GM06990 (cell line): ENCODE results near the gene SYPL1.
"Not testable (repeated sequence)": the region's sequence is repeated elsewhere in the genome, so short reads cannot be mapped to it uniquely, and the experiment has no call there.

ENCODE experiments used
- DNase-seq: peaks from one replicate; pipeline ENCODE4 v3.0.0-alpha.2; 2011; ENCODE audit not compliant: insufficient read length; ENCODE audit errors: extremely low read depth
- H3K27me3 ChIP-seq: replicated peaks from 2 replicates; pipeline ENCODE4 v1.6.0; 2011; ENCODE audit warnings: low read length; ENCODE audit not compliant: control insufficient read depth, insufficient read depth
- H3K36me3 ChIP-seq: 2 replicates; pipeline ENCODE4 v1.5.1; 2011; ENCODE audit warnings: low read length; ENCODE audit not compliant: control insufficient read depth, insufficient read depth
- H3K4me3 ChIP-seq: replicated peaks from 2 replicates; pipeline ENCODE4 v1.5.1; 2011; ENCODE audit warnings: low read depth, mild to moderate bottlenecking, control low read depth, low read length
- CTCF ChIP-seq: IDR thresholded peaks from 2 replicates; pipeline ENCODE4 v1.5.1; 2011; ENCODE audit warnings: low read length, control low read depth, mild to moderate bottlenecking, inconsistent platforms; ENCODE audit not compliant: insufficient read depth, poor library complexity, severe bottlenecking

SYPL1 gene

GRCh38 chr7:106143711-106144337, 31.7 kb upstream of the SYPL1 start:
- no peak overlapping the region for H3K4me3 ChIP-seq
- TF ChIP-seq CTCF, result no peak
- H3K36me3 ChIP-seq, result no peaks in the 10 kb centered on the region
- no peak for DNase-seq
- H3K27me3 ChIP-seq, result peaks cover 1% of the 10 kb centered on the region; the same call in 1 of the 2 replicates

DNA sequence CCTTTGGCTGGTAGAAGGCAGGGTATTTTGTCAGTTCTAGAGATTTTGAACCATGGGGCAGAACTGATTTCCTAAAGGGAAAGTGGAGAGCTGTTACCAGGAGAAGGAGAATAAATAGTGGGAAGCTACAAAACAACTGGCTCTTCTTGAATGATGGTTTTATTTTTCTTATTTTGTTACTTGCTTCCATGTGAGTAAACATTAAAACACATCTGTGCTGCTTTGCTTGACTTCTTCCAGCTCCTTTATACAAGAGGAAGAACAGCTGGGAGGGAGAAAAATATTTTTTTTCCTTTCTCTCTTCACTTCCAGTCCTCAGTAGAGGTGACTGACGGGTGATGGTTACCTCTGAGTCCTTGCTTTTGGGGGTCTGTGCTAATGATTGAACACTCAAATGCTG, 30.0 kb upstream of the SYPL1 start:
- H3K4me3 ChIP-seq, result no peak overlapping the region
- TF ChIP-seq CTCF, result no peak
- H3K27me3 ChIP-seq, result peaks cover 1% of the 10 kb centered on the region; the same call in 1 of the 2 replicates
- DNase-seq, result no peak
- H3K36me3 ChIP-seq, result no peaks in the 10 kb centered on the region

DNA sequence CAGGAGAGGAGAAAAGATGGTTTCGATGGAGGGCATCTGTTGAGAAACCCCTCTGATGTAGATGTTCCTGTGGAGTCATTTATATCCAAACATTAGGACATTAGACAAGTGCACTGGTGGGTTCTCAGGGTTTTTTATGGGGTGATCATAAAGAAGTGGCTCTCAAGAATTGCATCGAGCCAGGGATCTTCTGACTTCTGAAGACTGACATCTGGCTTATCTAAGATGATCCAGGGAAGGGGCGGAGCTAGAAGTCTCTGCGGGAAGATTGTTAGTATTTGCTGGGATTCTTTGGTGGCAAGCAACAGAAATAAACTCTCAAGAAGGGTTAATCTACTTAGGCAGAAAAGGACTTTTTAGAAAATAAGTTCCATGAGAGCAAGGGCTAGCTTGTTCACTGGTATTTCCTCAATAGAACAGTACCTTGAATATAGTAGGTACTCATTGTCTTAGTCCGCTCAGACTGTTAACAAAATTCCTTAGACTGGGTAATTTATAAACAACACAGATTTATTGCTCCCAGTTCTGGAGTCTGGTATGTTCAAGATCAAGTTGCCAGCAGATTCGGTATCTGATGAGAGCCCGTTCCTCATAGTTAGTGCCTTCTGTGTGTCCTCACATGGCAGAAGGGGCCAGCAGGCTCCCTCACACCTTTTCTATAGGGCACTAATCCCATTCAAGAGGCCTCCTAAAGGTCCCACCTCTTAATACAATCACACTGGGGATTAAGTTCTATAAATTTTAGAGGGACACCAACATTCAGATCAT, 28.5 kb upstream of the SYPL1 start:
- no peaks in the 10 kb centered on the region for H3K36me3 ChIP-seq
- H3K4me3 ChIP-seq, result no peak overlapping the region
- TF ChIP-seq CTCF, result no peak
- H3K27me3 ChIP-seq, result peaks cover 1% of the 10 kb centered on the region; the same call in 1 of the 2 replicates
- DNase-seq, result no peak

- DNase-seq, result no peak
- no peaks in the 10 kb centered on the region for H3K36me3 ChIP-seq
- H3K27me3 ChIP-seq, result peaks cover 1% of the 10 kb centered on the region; the same call in 1 of the 2 replicates
- TF ChIP-seq CTCF, result no peak
- no peak overlapping the region for H3K4me3 ChIP-seq
Observed at GRCh38 chr7:106139265-106140251, 27.4 kb upstream of the SYPL1 start.

GRCh38 chr7:106138776-106139175, 26.7 kb upstream of the SYPL1 start:
- DNase-seq, result no peak
- Histone ChIP-seq H3K4me3 (no peak overlapping the region), H3K27me3 (peaks cover 1% of the 10 kb centered on the region; the same call in 1 of the 2 replicates), H3K36me3 (no peaks in the 10 kb centered on the region)
- TF ChIP-seq CTCF, result no peak

GRCh38 chr7:106138181-106138580, 26.1 kb upstream of the SYPL1 start:
- not testable (repeated sequence) for H3K4me3 ChIP-seq, H3K27me3 ChIP-seq, DNase-seq, H3K36me3 ChIP-seq
